Fibroblast of lung (primary cell): ENCODE measurements around the gene MEGF6. TPM values are rescaled to one million over a fixed set of nuclear protein-coding genes. Genes with fewer than 3 reads are reported as not detected.
A peak's percentile ranks its signal among the peaks of the same experiment; 100 is the strongest.

Experiments
- DNase-seq, 2 donors: peaks; one replicate each; pipeline versions ENCODE4 v3.0.0 to v3.0.0-alpha.2; 2010; ENCODE audit warnings: low read depth in 2 of 2
- H2AFZ ChIP-seq: 2 replicates; pipeline ENCODE4 v1.5.1; 2012; ENCODE audit warnings: low read length, control low read depth, inconsistent platforms
- H3K27ac ChIP-seq: 2 replicates; pipeline ENCODE4 v1.5.1; 2011; ENCODE audit warnings: low read length, control low read depth; ENCODE audit not compliant: insufficient read depth
- H3K27me3 ChIP-seq: 2 replicates; pipeline ENCODE4 v1.5.1; 2011; ENCODE audit warnings: mild to moderate bottlenecking, low read length; ENCODE audit not compliant: control insufficient read depth, insufficient read depth
- H3K36me3 ChIP-seq: 2 replicates; pipeline ENCODE4 v1.5.1; 2011; ENCODE audit warnings: low read length; ENCODE audit not compliant: control insufficient read depth, insufficient read depth
- H3K4me1 ChIP-seq: 2 replicates; pipeline ENCODE4 v1.5.1; 2011; ENCODE audit warnings: low read length; ENCODE audit not compliant: control insufficient read depth, insufficient read depth; ENCODE audit errors: extremely low read depth
- H3K4me2 ChIP-seq: 2 replicates; pipeline ENCODE4 v1.5.1; 2011; ENCODE audit warnings: low read length, control low read depth; ENCODE audit not compliant: insufficient read depth; ENCODE audit errors: extremely low read depth
- H3K4me3 ChIP-seq, 4 experiments: fragments of 200-600 bp in 1 of 4; sonication (generic) in 1 of 4; replicated peaks in 1 of 4; 2 replicates each; pipeline ENCODE4 v1.5.1; 2011 to 2016; ENCODE audit warnings: low read length in 4 of 4, low read depth in 3 of 4, mild to moderate bottlenecking in 3 of 4, control low read depth in 2 of 4, inconsistent platforms in 1 of 4, mixed read lengths in 1 of 4; ENCODE audit not compliant: insufficient read depth in 1 of 4; ENCODE audit errors: control extremely low read depth in 1 of 4
- H3K79me2 ChIP-seq: 2 replicates; pipeline ENCODE4 v1.5.1; 2012; ENCODE audit warnings: mild to moderate bottlenecking, low read length, inconsistent platforms; ENCODE audit not compliant: control insufficient read depth, insufficient read depth
- H3K9ac ChIP-seq: 2 replicates; pipeline ENCODE4 v1.5.1; 2011; ENCODE audit warnings: mild to moderate bottlenecking, low read length, control low read depth; ENCODE audit not compliant: insufficient read depth
- H3K9me3 ChIP-seq: 2 replicates; pipeline ENCODE4 v1.5.1; 2012; ENCODE audit warnings: low read depth, low read length; ENCODE audit not compliant: control insufficient read depth, insufficient read depth
- H4K20me1 ChIP-seq: 2 replicates; pipeline ENCODE4 v1.5.1; 2011; ENCODE audit warnings: low read length; ENCODE audit not compliant: control insufficient read depth, insufficient read depth; ENCODE audit errors: extremely low read depth
- EZH2 ChIP-seq: IDR thresholded peaks from 2 replicates; pipeline ENCODE4 v1.5.1; 2012; ENCODE audit warnings: low read length, control low read depth, mild to moderate bottlenecking; ENCODE audit errors: missing control alignments
- polyA plus RNA-seq, 2 donors: library from polyadenylated mRNA; depleted of rRNA in 1 of 2; stranded (reverse) in 1 of 2; unstranded in 1 of 2; fragments of >200 nt; gene quantifications; 2 replicates each; pipeline ENCODE4 v1.2.1, GENCODE V29; 2011 to 2012; ENCODE audit warnings: missing spikeins in 1 of 2
- total RNA-seq: library from RNA; depleted of rRNA; stranded (reverse); fragments of >200 nt; gene quantifications from 2 replicates; pipeline ENCODE4 v1.2.1, GENCODE V29; 2014
- TF ChIP-seq, protein P1 (sequence below), 2 donors: IDR thresholded peaks in 1 of 2; conservative IDR thresholded peaks in 1 of 2; 1 replicate in 1 of 2; 2 replicates in 1 of 2; pipeline ENCODE4 v1.5.1; 2011 to 2012; ENCODE audit warnings: low read length in 2 of 2, control low read depth in 1 of 2, inconsistent platforms in 1 of 2, low read depth in 1 of 2, mild to moderate bottlenecking in 1 of 2

MEGF6 gene
- total and polyA plus RNA-seq, 2 donors (not counting 1 experiment from before 2014, with no cell fraction given): 1.6 to 11.6 TPM

GRCh38 chr1:3473381-3473844 lies 137.9 kb downstream of the MEGF6 start:
- H3K4me1 ChIP-seq: peaks cover 4% of the 10 kb centered on the region
- DNase-seq: peak; percentile 88 to 89
- H3K4me2 ChIP-seq: no peak overlapping the region
- no peak overlapping the region for H3K9ac ChIP-seq
- H3K36me3 ChIP-seq: no peaks in the 10 kb centered on the region
- no peaks in the 10 kb centered on the region for H3K79me2 ChIP-seq
- H3K27ac ChIP-seq: no peak overlapping the region
- no peaks in the 10 kb centered on the region for H4K20me1 ChIP-seq
- no peaks in the 10 kb centered on the region for H3K9me3 ChIP-seq
- H3K27me3 ChIP-seq: no peaks in the 10 kb centered on the region
- H2AFZ ChIP-seq: no peak overlapping the region
- H3K4me3 ChIP-seq: no peak overlapping the region
- no peak for TF ChIP-seq EZH2
- TF ChIP-seq, protein P1, sequence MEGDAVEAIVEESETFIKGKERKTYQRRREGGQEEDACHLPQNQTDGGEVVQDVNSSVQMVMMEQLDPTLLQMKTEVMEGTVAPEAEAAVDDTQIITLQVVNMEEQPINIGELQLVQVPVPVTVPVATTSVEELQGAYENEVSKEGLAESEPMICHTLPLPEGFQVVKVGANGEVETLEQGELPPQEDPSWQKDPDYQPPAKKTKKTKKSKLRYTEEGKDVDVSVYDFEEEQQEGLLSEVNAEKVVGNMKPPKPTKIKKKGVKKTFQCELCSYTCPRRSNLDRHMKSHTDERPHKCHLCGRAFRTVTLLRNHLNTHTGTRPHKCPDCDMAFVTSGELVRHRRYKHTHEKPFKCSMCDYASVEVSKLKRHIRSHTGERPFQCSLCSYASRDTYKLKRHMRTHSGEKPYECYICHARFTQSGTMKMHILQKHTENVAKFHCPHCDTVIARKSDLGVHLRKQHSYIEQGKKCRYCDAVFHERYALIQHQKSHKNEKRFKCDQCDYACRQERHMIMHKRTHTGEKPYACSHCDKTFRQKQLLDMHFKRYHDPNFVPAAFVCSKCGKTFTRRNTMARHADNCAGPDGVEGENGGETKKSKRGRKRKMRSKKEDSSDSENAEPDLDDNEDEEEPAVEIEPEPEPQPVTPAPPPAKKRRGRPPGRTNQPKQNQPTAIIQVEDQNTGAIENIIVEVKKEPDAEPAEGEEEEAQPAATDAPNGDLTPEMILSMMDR (conservative IDR thresholded peaks at IDR 0.05 in 1 of 2, IDR thresholded peaks at IDR 0.05 in 1 of 2; ENCODE audit: low read depth in 1 of 2, low read length in 2 of 2): no peak

DNA sequence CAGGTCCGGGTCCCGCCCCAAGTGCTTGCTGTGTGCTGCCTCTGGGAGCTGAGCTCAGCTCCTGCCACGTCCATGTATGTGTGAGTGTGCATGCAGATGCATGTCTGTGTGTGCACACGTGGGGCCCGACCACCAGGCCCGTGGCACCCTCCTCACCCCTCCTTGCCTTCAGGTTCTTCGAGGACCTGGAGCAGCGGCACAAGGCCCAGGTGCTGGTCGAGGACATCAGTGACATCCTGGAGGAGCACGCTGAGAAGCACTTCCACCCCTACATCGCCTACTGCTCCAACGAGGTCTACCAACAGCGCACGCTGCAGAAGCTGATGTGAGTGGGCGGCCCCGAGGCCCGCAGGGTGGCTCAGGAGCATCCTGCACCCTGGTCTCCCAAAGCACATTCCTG lies 138.4 kb downstream of the MEGF6 start:
- Histone ChIP-seq H3K79me2 (no peaks in the 10 kb centered on the region), H3K27ac (no peak overlapping the region), H3K4me2 (no peak overlapping the region), H3K4me3 (no peak overlapping the region), H3K36me3 (no peaks in the 10 kb centered on the region), H3K9me3 (no peaks in the 10 kb centered on the region), H3K4me1 (peaks cover 4% of the 10 kb centered on the region), H3K27me3 (no peaks in the 10 kb centered on the region), H3K9ac (no peak overlapping the region), H4K20me1 (no peaks in the 10 kb centered on the region), H2AFZ (no peak overlapping the region)
- TF ChIP-seq, protein P1 (conservative IDR thresholded peaks at IDR 0.05 in 1 of 2, IDR thresholded peaks at IDR 0.05 in 1 of 2; ENCODE audit: low read depth in 1 of 2, low read length in 2 of 2): no peak
- TF ChIP-seq EZH2: no peak
- no peak for DNase-seq

- Histone ChIP-seq H3K4me3 (no peak overlapping the region), H3K9me3 (no peaks in the 10 kb centered on the region), H3K4me1 (peaks cover 4% of the 10 kb centered on the region), H3K27ac (no peak overlapping the region), H3K9ac (no peak overlapping the region), H3K36me3 (no peaks in the 10 kb centered on the region), H4K20me1 (no peaks in the 10 kb centered on the region), H3K4me2 (no peak overlapping the region), H2AFZ (no peak overlapping the region), H3K27me3 (no peaks in the 10 kb centered on the region), H3K79me2 (no peaks in the 10 kb centered on the region)
- TF ChIP-seq, protein P1 (conservative IDR thresholded peaks at IDR 0.05 in 1 of 2, IDR thresholded peaks at IDR 0.05 in 1 of 2; ENCODE audit: low read depth in 1 of 2, low read length in 2 of 2): no peak
- TF ChIP-seq EZH2: no peak
- DNase-seq: no peak
Observed at GRCh38 chr1:3472088-3472850, 139.0 kb downstream of the MEGF6 start.
